Activated T-helper 1 cell treated with anti-CD3 and anti-CD28 coated beads, Interleukin-2, amount 50 U/mL, for 16 hours (primary cell): Measurements from ENCODE around the gene BOC.
"Not testable (repeated sequence)": the region's sequence is repeated elsewhere in the genome, so short reads cannot be mapped to it uniquely, and the experiment has no call there.

ENCODE experiments used
- DNase-seq, 2 donors: peaks; one replicate each; pipeline ENCODE4 v3.0.0-alpha.2; 2020; ENCODE audit warnings: low read depth in 1 of 2, low spot score in 1 of 2

The BOC gene

GRCh38 chr3:113211330-113212149, at the start of gene BOC:
Gene BOC, plus strand, starts transcription at chr3:113211557. Its CDS starts 38,246 bp downstream, at chr3:113249803.
- no peak for DNase-seq

- no peak for DNase-seq
Observed at GRCh38 chr3:113161661-113162060, 49.7 kb upstream of the BOC start.

GRCh38 chr3:113163152-113163551, 48.2 kb upstream of the BOC start:
- DNase-seq = no peak

GRCh38 chr3:113165841-113166240, 45.5 kb upstream of the BOC start:
- DNase-seq = no peak

GRCh38 chr3:113166357-113166718, 45.0 kb upstream of the BOC start:
- no peak for DNase-seq

GRCh38 chr3:113166719-113167492, 44.5 kb upstream of the BOC start:
- no peak for DNase-seq

GRCh38 chr3:113167825-113168801, 43.2 kb upstream of the BOC start:
- no peak for DNase-seq

- no peak for DNase-seq
Observed at GRCh38 chr3:113169891-113170452, 41.4 kb upstream of the BOC start.

GRCh38 chr3:113170771-113171170, 40.6 kb upstream of the BOC start:
- DNase-seq = no peak

- not testable (repeated sequence) for DNase-seq
Observed at GRCh38 chr3:113171675-113172300, 39.6 kb upstream of the BOC start.

GRCh38 chr3:113173102-113173501, 38.3 kb upstream of the BOC start:
- no peak for DNase-seq

GRCh38 chr3:113174304-113174703, 37.1 kb upstream of the BOC start:
- DNase-seq = no peak

GRCh38 chr3:113174801-113175485, 36.4 kb upstream of the BOC start:
- no peak for DNase-seq

- no peak for DNase-seq
Observed at GRCh38 chr3:113177526-113177925, 33.8 kb upstream of the BOC start.

GRCh38 chr3:113179235-113179824, 32.0 kb upstream of the BOC start:
- no peak for DNase-seq

GRCh38 chr3:113183748-113184661, 27.4 kb upstream of the BOC start:
- DNase-seq = no peak

GRCh38 chr3:113185194-113185835, 26.0 kb upstream of the BOC start:
- no peak for DNase-seq

- DNase-seq = no peak
Observed at GRCh38 chr3:113186566-113186965, 24.8 kb upstream of the BOC start.
